D721Med (cell line): Measurements from ENCODE around the gene WWC2.

Source experiments
- DNase-seq: peaks from one replicate; pipeline ENCODE4 v3.0.0; 2011; ENCODE audit warnings: low spot score; ENCODE audit not compliant: insufficient read length
- FAIRE-seq: peaks from 2 replicates; lab custom pipeline; 2011; peaks lifted over from hg19 to GRCh38; lab: Jason Lieb, UNC
- TF ChIP-seq, protein P1 (sequence below): IDR thresholded peaks from 2 replicates; pipeline ENCODE4 v1.5.1; 2012; ENCODE audit warnings: mild to moderate bottlenecking, control low read depth; ENCODE audit not compliant: insufficient read depth; ENCODE audit errors: missing control alignments

WWC2 gene

DNA sequence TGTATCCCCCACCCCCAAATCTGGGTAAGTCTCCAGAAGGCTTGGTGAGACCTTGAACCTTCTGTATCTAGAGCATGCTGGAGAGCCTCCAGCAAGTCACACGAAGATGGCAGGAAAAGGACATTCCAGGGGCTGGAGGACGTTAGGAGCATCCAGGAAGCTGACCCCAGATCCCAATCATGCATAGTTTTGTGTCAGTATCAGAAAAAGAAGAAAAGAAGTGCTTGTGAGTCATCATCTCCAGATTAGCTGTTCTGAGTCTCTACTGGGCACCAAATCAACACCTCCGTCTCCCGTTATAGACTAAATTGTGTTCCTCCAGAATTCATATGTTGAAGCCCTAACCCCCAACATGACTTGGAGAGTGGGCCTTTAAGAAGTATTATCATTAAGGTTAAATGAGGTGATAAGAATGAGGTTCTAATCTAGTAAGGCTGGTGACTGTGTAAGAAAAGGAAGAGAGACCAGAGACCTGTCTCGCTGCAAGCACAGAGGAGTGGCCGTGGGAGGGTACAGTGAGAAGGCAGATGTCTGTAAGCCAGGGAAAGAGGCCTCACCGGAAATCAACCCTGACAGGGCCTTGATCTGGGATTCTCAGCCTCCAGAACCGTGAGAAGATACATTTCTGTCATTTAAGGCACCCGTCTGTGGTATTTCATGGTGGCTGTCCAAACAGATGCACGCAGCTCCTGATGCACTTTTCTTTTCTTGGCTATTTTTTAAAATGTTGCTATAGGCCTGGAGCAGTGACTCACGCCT is 261.3 kb downstream of the WWC2 start:
- FAIRE-seq (no peak), DNase-seq (no peak)
- TF ChIP-seq, protein P1, sequence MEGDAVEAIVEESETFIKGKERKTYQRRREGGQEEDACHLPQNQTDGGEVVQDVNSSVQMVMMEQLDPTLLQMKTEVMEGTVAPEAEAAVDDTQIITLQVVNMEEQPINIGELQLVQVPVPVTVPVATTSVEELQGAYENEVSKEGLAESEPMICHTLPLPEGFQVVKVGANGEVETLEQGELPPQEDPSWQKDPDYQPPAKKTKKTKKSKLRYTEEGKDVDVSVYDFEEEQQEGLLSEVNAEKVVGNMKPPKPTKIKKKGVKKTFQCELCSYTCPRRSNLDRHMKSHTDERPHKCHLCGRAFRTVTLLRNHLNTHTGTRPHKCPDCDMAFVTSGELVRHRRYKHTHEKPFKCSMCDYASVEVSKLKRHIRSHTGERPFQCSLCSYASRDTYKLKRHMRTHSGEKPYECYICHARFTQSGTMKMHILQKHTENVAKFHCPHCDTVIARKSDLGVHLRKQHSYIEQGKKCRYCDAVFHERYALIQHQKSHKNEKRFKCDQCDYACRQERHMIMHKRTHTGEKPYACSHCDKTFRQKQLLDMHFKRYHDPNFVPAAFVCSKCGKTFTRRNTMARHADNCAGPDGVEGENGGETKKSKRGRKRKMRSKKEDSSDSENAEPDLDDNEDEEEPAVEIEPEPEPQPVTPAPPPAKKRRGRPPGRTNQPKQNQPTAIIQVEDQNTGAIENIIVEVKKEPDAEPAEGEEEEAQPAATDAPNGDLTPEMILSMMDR: no peak

DNA sequence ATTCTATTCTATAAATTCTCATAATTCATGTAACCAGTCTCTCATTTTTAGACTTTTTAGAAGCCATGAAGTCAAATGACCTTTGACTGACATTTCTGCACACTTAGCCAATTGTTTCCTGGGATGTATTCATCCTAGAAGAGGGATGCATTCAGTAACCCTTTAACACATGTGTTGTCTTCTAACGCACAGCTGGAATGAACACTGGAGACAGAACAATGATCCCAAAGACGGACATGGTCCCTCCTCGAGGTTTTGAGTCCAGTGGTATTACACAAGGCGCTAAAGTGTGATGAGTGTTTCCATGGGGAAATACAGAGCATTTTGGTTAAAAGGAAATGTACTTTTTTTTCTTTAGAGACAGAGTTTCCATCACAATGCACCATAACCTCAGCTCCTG is 263.0 kb downstream of the WWC2 start:
- DNase-seq (no peak), FAIRE-seq (no peak)
- TF ChIP-seq, protein P1: no peak

DNA sequence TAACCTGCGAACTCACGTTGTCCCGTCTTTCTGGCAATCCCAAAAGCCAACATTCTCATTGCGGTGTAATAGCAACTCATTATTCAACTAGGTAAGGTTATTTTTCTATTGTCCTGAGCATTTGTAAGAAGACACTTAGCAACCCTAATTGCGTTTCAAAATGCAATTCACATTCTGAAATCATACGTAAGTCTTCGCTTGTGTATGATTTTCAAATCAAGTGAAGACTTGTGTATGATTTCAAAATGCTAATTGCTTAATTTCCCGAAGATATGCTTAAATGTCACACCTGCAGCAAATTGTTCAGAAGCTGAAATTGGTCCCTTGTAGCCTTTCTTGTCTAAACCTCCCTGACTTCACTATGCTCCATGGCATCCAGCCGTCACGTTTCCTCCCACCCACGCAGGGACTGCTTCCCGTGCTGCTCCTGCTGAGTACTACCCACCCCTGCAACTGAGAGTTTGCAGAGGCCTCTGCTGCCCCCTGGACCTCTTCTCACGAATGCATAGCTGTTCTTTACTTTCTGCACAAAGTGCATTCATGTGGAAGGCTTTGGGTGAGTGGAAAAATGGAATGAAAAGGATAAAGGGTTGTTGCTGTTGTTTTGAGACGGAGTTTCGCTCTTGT is 264.0 kb downstream of the WWC2 start:
- FAIRE-seq: no peak

DNA sequence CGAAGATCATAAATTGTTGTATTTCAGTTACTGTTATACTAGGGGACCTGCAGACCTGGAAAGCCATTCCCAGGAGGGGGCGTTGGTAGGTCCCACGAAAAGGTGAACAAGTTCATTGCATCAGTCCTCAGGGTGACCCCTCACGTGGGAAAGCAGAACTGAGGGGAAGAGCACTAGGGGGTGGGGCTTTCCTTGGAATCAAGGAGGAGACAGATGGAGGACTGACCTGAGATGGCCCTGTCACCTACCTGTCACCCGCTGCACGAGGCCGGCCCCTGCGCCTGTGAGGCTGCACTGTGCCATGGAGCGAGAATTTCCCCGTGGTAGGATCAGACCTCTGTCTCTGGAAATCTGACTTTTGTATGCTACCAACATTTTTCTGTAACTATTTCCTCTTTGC is 265.0 kb downstream of the WWC2 start:
- TF ChIP-seq, protein P1: no peak
- FAIRE-seq: no peak
- DNase-seq: no peak

More for the DNA sequence above, 264.0 kb downstream of the WWC2 start:
- TF ChIP-seq, protein P1: no peak
- DNase-seq: no peak

DNA sequence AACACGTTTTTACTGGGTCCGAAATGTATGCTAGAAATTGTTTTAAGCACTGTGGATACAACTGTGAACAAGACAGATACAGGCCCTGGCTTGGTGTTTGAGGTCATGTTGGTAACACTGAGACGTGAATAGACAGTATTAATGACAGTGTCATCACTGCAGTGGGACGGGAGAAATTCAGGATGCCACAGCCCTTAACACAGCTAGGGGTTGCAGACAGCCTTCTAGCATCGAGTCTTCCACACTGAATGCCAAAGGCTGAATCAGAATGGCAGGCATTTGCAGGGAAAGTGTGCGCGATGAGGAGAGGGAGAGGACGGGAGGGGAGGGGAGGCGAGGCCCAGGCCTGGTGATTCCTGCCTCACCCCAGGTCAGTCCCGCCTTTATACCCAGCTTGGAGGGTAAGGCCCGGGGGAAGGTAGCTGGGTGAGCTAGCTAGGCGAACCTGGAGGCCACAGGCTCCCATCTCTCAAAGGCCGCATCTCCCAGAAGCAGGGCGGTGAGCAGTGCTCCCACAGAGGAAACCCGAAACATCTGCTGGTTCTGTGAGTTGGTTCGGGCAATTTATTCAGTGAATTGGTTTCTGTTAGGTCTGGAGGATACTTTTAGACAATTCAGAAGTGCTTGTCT is 267.3 kb downstream of the WWC2 start:
- FAIRE-seq: no peak
- no peak for DNase-seq
- TF ChIP-seq, protein P1: no peak

DNA sequence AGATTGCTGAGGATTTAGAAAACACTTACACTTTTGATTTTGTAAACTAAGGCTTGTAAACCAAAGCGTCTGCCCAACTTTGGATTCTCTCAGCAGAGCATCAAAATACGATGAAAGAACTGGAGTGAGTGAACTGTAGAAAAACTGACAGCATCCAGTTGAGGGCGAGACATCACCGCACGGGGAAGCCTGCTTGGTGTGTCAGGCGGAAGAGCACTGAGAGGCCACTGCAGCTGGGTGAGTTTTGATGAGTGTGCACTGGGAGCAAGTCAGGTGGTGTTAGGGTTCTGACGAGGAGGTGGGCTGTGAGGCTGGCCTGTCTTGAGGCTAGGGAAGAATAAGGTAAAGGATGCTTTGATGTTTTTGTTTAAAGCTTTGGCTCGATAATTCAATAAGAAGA is 270.0 kb downstream of the WWC2 start:
- FAIRE-seq: no peak
- TF ChIP-seq, protein P1: no peak

More for the DNA sequence above, 270.0 kb downstream of the WWC2 start:
- no peak for DNase-seq
